Nephron (organoid): ENCODE data around the gene STRBP.

Experiments
- H3K27ac Mint-ChIP-seq, 3 experiments: 2 replicates each; pipeline ENCODE4 v1.8.0; 2020; ENCODE audit warnings: mixed read lengths in 3 of 3, mild to moderate bottlenecking in 2 of 3, moderate library complexity in 1 of 3
- H3K27me3 Mint-ChIP-seq: 2 replicates; pipeline ENCODE4 v1.8.0; 2021; ENCODE audit warnings: low read depth, mild to moderate bottlenecking, moderate library complexity, mixed read lengths
- H3K36me3 Mint-ChIP-seq: 2 replicates; pipeline ENCODE4 v1.8.0; 2020; ENCODE audit warnings: low read depth, mixed read lengths
- H3K4me1 Mint-ChIP-seq: 2 replicates; pipeline ENCODE4 v1.8.0; 2020; ENCODE audit warnings: mixed read lengths
- H3K4me3 Mint-ChIP-seq, 3 experiments: 2 replicates each; pipeline ENCODE4 v1.8.0; 2020; ENCODE audit warnings: mild to moderate bottlenecking in 3 of 3, mixed read lengths in 3 of 3, moderate library complexity in 2 of 3
- H3K9me3 Mint-ChIP-seq: 2 replicates; pipeline ENCODE4 v1.8.0; 2020; ENCODE audit warnings: mixed read lengths
- CTCF ChIP-seq, 3 experiments: fragments of 200-600 bp; sonication (generic); IDR thresholded peaks; one replicate each; pipeline ENCODE4 v1.5.0; 2021; ENCODE audit warnings: antibody characterized with exemption in 3 of 3; ENCODE audit not compliant: unreplicated experiment in 3 of 3

STRBP gene

GRCh38 chr9:123169926-123170325 lies 98.5 kb downstream of the STRBP start:
- H3K4me1 Mint-ChIP-seq, result peaks cover 6% of the 10 kb centered on the region
- H3K9me3 Mint-ChIP-seq, result no peaks in the 10 kb centered on the region
- no peak for TF ChIP-seq CTCF (IDR thresholded peaks at IDR 0.05; ENCODE audit: unreplicated experiment in 3 of 3)
- peaks cover 15% of the 10 kb centered on the region for H3K36me3 Mint-ChIP-seq
- H3K4me3 Mint-ChIP-seq, result no peak overlapping the region
- H3K27ac Mint-ChIP-seq, result peak overlapping the region in 1 of 3 experiments; percentile 71
- no peaks in the 10 kb centered on the region for H3K27me3 Mint-ChIP-seq

- Mint-ChIP-seq H3K36me3 (peaks cover 12% of the 10 kb centered on the region), H3K27me3 (no peaks in the 10 kb centered on the region), H3K27ac (peak overlapping the region in 2 of 3 experiments; percentile 38 to 55), H3K4me1 (peaks cover 6% of the 10 kb centered on the region), H3K4me3 (no peak overlapping the region), H3K9me3 (no peaks in the 10 kb centered on the region)
- no peak for TF ChIP-seq CTCF (IDR thresholded peaks at IDR 0.05; ENCODE audit: unreplicated experiment in 3 of 3)
These were observed 99.8 kb downstream of the STRBP start for GRCh38 chr9:123168586-123168985.

GRCh38 chr9:123167474-123167873 lies 100.9 kb downstream of the STRBP start:
- no peak for TF ChIP-seq CTCF (IDR thresholded peaks at IDR 0.05; ENCODE audit: unreplicated experiment in 3 of 3)
- H3K4me1 Mint-ChIP-seq, result peaks cover 6% of the 10 kb centered on the region
- no peaks in the 10 kb centered on the region for H3K9me3 Mint-ChIP-seq
- H3K36me3 Mint-ChIP-seq, result peaks cover 9% of the 10 kb centered on the region
- H3K27ac Mint-ChIP-seq, result no peak overlapping the region
- H3K4me3 Mint-ChIP-seq, result no peak overlapping the region
- H3K27me3 Mint-ChIP-seq, result no peaks in the 10 kb centered on the region

- H3K4me1 Mint-ChIP-seq, result peaks cover 6% of the 10 kb centered on the region
- TF ChIP-seq CTCF (IDR thresholded peaks at IDR 0.05; ENCODE audit: unreplicated experiment in 3 of 3), result no peak
- H3K9me3 Mint-ChIP-seq, result no peaks in the 10 kb centered on the region
- H3K27me3 Mint-ChIP-seq, result no peaks in the 10 kb centered on the region
- no peaks in the 10 kb centered on the region for H3K36me3 Mint-ChIP-seq
- no peak overlapping the region for H3K27ac Mint-ChIP-seq
- H3K4me3 Mint-ChIP-seq, result no peak overlapping the region
These were observed 102.6 kb downstream of the STRBP start for GRCh38 chr9:123165813-123166212.

GRCh38 chr9:123164285-123164684 lies 104.1 kb downstream of the STRBP start:
- no peak for TF ChIP-seq CTCF (IDR thresholded peaks at IDR 0.05; ENCODE audit: unreplicated experiment in 3 of 3)

GRCh38 chr9:123162791-123163345 lies 105.5 kb downstream of the STRBP start:
- peaks cover 5% of the 10 kb centered on the region for H3K36me3 Mint-ChIP-seq
- H3K4me1 Mint-ChIP-seq, result no peaks in the 10 kb centered on the region
- TF ChIP-seq CTCF (IDR thresholded peaks at IDR 0.05; ENCODE audit: unreplicated experiment in 3 of 3), result no peak
- no peaks in the 10 kb centered on the region for H3K27me3 Mint-ChIP-seq
- H3K27ac Mint-ChIP-seq, result no peak overlapping the region
- H3K9me3 Mint-ChIP-seq, result no peaks in the 10 kb centered on the region
- no peak overlapping the region for H3K4me3 Mint-ChIP-seq

More at GRCh38 chr9:123164285-123164684, 104.1 kb downstream of the STRBP start:
- no peak overlapping the region for H3K27ac Mint-ChIP-seq
- H3K9me3 Mint-ChIP-seq, result no peaks in the 10 kb centered on the region
- H3K4me1 Mint-ChIP-seq, result peaks cover 6% of the 10 kb centered on the region
- no peaks in the 10 kb centered on the region for H3K27me3 Mint-ChIP-seq
- no peak overlapping the region for H3K4me3 Mint-ChIP-seq
- H3K36me3 Mint-ChIP-seq, result no peaks in the 10 kb centered on the region
